CD8-positive, alpha-beta memory T cell (primary cell): Measurements from ENCODE around the gene RUBCN. TPM values are rescaled to one million over a fixed set of nuclear protein-coding genes. Genes with fewer than 3 reads are reported as not detected.
"Not testable (repeated sequence)": the region's sequence is repeated elsewhere in the genome, so short reads cannot be mapped to it uniquely, and the experiment has no call there.

Source experiments
- CTCF ChIA-PET: fragments of 350-600 bp; sonication (Branson Sonifier 250); formaldehyde crosslinking; loops from one replicate; lab custom pipeline; 2021; ENCODE audit warnings: antibody characterized with exemption; lab: Charles Lee
- POLR2A ChIA-PET: fragments of 350-600 bp; sonication (Branson Sonifier 250); formaldehyde crosslinking; loops from one replicate; lab custom pipeline; 2021; ENCODE audit warnings: antibody characterized with exemption; lab: Charles Lee
- DNase-seq, 5 donors: peaks; one replicate each; pipeline versions ENCODE4 v3.0.0 to v3.0.0-alpha.2; 2020 to 2022; ENCODE audit warnings: mixed read lengths in 1 of 5
- H3K27ac ChIP-seq: one replicate; pipeline ENCODE4 v1.7.0; 2013; ENCODE audit warnings: low read depth, mild to moderate bottlenecking, low read length, moderate library complexity
- H3K27me3 ChIP-seq: 2 replicates; pipeline ENCODE4 v1.7.0; 2013; ENCODE audit warnings: low read length, mild to moderate bottlenecking; ENCODE audit not compliant: insufficient read depth, poor library complexity, severe bottlenecking
- H3K36me3 ChIP-seq: 2 replicates; pipeline ENCODE4 v1.7.0; 2013; ENCODE audit warnings: mild to moderate bottlenecking, low read length, moderate library complexity; ENCODE audit not compliant: insufficient read depth
- H3K4me1 ChIP-seq: 2 replicates; pipeline ENCODE4 v1.7.0; 2013; ENCODE audit warnings: mild to moderate bottlenecking, low read length, moderate library complexity; ENCODE audit not compliant: insufficient read depth
- H3K4me3 ChIP-seq: 2 replicates; pipeline ENCODE4 v1.7.0; 2013; ENCODE audit warnings: mild to moderate bottlenecking, low read length
- H3K9me3 ChIP-seq: 2 replicates; pipeline ENCODE4 v1.7.0; 2013; ENCODE audit warnings: mild to moderate bottlenecking, low read length
- H3K27ac Mint-ChIP-seq, 8 donors: one replicate each; pipeline ENCODE4 v1.8.0; 2020 to 2021; ENCODE audit warnings: mixed read lengths in 8 of 8, mild to moderate bottlenecking in 6 of 8, inconsistent platforms in 3 of 8, moderate library complexity in 3 of 8
- H3K27me3 Mint-ChIP-seq, 2 donors: one replicate each; pipeline ENCODE4 v1.8.0; 2020 to 2021; ENCODE audit warnings: mixed read lengths in 2 of 2, mild to moderate bottlenecking in 1 of 2, moderate library complexity in 1 of 2
- H3K36me3 Mint-ChIP-seq, 3 donors: one replicate each; pipeline ENCODE4 v1.8.0; 2020 to 2021; ENCODE audit warnings: mixed read lengths in 3 of 3, inconsistent platforms in 1 of 3, mild to moderate bottlenecking in 1 of 3
- H3K4me1 Mint-ChIP-seq, 3 donors: one replicate each; pipeline ENCODE4 v1.8.0; 2020 to 2021; ENCODE audit warnings: mixed read lengths in 3 of 3, inconsistent platforms in 1 of 3, mild to moderate bottlenecking in 1 of 3
- H3K4me3 Mint-ChIP-seq, 7 donors: one replicate each; pipeline ENCODE4 v1.8.0; 2020 to 2021; ENCODE audit warnings: mixed read lengths in 7 of 7, mild to moderate bottlenecking in 6 of 7, moderate library complexity in 4 of 7, inconsistent platforms in 2 of 7
- H3K9me3 Mint-ChIP-seq, 5 donors: one replicate each; pipeline ENCODE4 v1.8.0; 2020 to 2022; ENCODE audit warnings: mixed read lengths in 5 of 5, mild to moderate bottlenecking in 3 of 5, moderate library complexity in 2 of 5, inconsistent platforms in 1 of 5
- polyA plus RNA-seq: library from polyadenylated mRNA; unstranded; fragments of 300-500 nt; fragmentation: Illumina TruSeq; gene quantifications from one replicate; pipeline ENCODE4 v1.2.3, GENCODE V29; 2021
- total RNA-seq, 2 experiments: library from RNA; stranded (reverse); gene quantifications; one replicate each; pipeline ENCODE4 v1.2.3, GENCODE V29; 2021

The RUBCN gene
- total and polyA plus RNA-seq, 3 experiments from 2014 or later = 26.6 to 45.9 (median 43.2) TPM

- H3K4me3 ChIP-seq, H3K27ac ChIP-seq, H3K27me3 Mint-ChIP-seq, H3K4me3 Mint-ChIP-seq, H3K36me3 ChIP-seq, H3K4me1 Mint-ChIP-seq, H3K36me3 Mint-ChIP-seq, DNase-seq, H3K9me3 Mint-ChIP-seq, H3K27ac Mint-ChIP-seq, H3K4me1 ChIP-seq, POLR2A ChIA-PET, H3K9me3 ChIP-seq, H3K27me3 ChIP-seq: not testable (repeated sequence)
- CTCF ChIA-PET = interaction anchor here (0.9 kb wide), 1 partner anchor 38 kb away, joined by 5 read pairs; no protein-coding TSS in a partner anchor
Measured at GRCh38 chr3:197637556-197637955, 99.1 kb downstream of the RUBCN start.

DNA sequence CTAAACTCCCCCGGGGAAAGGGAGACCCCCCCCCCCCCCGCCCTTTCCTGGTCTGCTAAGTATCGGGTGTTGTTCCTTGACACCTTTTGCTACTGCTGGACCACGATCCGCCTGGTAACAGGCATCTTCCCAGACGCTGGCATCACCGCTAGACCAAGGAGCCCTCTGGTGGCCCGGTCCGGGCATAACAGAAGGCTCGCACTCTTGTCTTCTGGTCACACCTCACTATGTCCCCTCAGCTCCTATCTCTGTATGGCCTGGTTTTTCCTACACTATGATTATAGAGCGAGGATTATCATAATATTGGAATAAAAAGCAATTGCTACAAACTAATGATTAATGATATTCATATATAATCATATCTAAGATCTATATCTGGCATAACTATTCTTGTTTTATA, 104.7 kb downstream of the RUBCN start:
- H3K27me3 ChIP-seq, H3K27me3 Mint-ChIP-seq, H3K4me1 Mint-ChIP-seq, H3K4me1 ChIP-seq, DNase-seq, H3K36me3 Mint-ChIP-seq, H3K4me3 ChIP-seq, H3K36me3 ChIP-seq, POLR2A ChIA-PET, H3K9me3 ChIP-seq, H3K27ac ChIP-seq, H3K9me3 Mint-ChIP-seq: not testable (repeated sequence)
- CTCF ChIA-PET = interaction anchor here (0.8 to 1.4 kb wide), 3 partner anchors 20 to 33 kb away, joined by 3 to 9 read pairs (median 3); no protein-coding TSS in a partner anchor
- H3K27ac Mint-ChIP-seq = peak overlapping the region in 1 of 8 donors; percentile 48
- H3K4me3 Mint-ChIP-seq = peak overlapping the region in 1 of 7 donors; percentile 41

GRCh38 chr3:197630766-197631165, 105.9 kb downstream of the RUBCN start:
- H3K4me3 ChIP-seq, H3K27ac ChIP-seq, H3K36me3 Mint-ChIP-seq, H3K9me3 ChIP-seq, CTCF ChIA-PET, H3K4me1 ChIP-seq, H3K4me1 Mint-ChIP-seq, POLR2A ChIA-PET, H3K9me3 Mint-ChIP-seq, H3K36me3 ChIP-seq, DNase-seq, H3K27me3 Mint-ChIP-seq, H3K27me3 ChIP-seq: not testable (repeated sequence)
- H3K27ac Mint-ChIP-seq = peak overlapping the region in 1 of 8 donors; percentile 58
- peak overlapping the region in 2 of 7 donors; percentile 39 to 62 for H3K4me3 Mint-ChIP-seq

- DNase-seq, H3K36me3 ChIP-seq, H3K27ac Mint-ChIP-seq, H3K4me3 ChIP-seq, H3K9me3 ChIP-seq, H3K4me1 ChIP-seq, H3K27me3 ChIP-seq, H3K27me3 Mint-ChIP-seq, POLR2A ChIA-PET, H3K27ac ChIP-seq, H3K9me3 Mint-ChIP-seq, H3K36me3 Mint-ChIP-seq, CTCF ChIA-PET, H3K4me1 Mint-ChIP-seq: not testable (repeated sequence)
- H3K4me3 Mint-ChIP-seq = peak overlapping the region in 1 of 7 donors; percentile 40
Measured at GRCh38 chr3:197629286-197629685, 107.4 kb downstream of the RUBCN start.

- H3K4me1 ChIP-seq, H3K9me3 Mint-ChIP-seq, POLR2A ChIA-PET, CTCF ChIA-PET, H3K27me3 ChIP-seq, H3K4me1 Mint-ChIP-seq, H3K36me3 ChIP-seq, H3K36me3 Mint-ChIP-seq, H3K27me3 Mint-ChIP-seq, H3K9me3 ChIP-seq: not testable (repeated sequence)
- H3K4me3 Mint-ChIP-seq = peak overlapping the region; percentile 73 to 90 (median 81)
- peak overlapping the region in 4 of 8 donors; percentile 60 to 78 (median 68) for H3K27ac Mint-ChIP-seq
- Histone ChIP-seq H3K4me3 (peak overlapping the region; percentile 47), H3K27ac (peak overlapping the region; percentile 59)
- peak; percentile 81 to 93 (median 88) for DNase-seq
Measured at GRCh38 chr3:197627772-197628523, 108.8 kb downstream of the RUBCN start.

GRCh38 chr3:197627158-197627771, 109.4 kb downstream of the RUBCN start:
- H3K27me3 Mint-ChIP-seq, H3K4me1 ChIP-seq, H3K4me1 Mint-ChIP-seq, POLR2A ChIA-PET, H3K27me3 ChIP-seq, H3K4me3 ChIP-seq, H3K36me3 Mint-ChIP-seq, H3K9me3 ChIP-seq, H3K36me3 ChIP-seq, H3K9me3 Mint-ChIP-seq, CTCF ChIA-PET: not testable (repeated sequence)
- H3K27ac Mint-ChIP-seq = peak overlapping the region in 2 of 8 donors; percentile 60 to 78
- peak overlapping the region; percentile 61 to 90 (median 80) for H3K4me3 Mint-ChIP-seq
- peak overlapping the region; percentile 59 for H3K27ac ChIP-seq
- DNase-seq = peak in 2 of 5 donors; percentile 6 to 19

GRCh38 chr3:197626404-197627157, 110.1 kb downstream of the RUBCN start:
- H3K9me3 Mint-ChIP-seq, DNase-seq, H3K4me1 ChIP-seq, H3K36me3 Mint-ChIP-seq, H3K27ac ChIP-seq, H3K9me3 ChIP-seq, H3K36me3 ChIP-seq, CTCF ChIA-PET, POLR2A ChIA-PET, H3K4me1 Mint-ChIP-seq, H3K27me3 Mint-ChIP-seq, H3K27me3 ChIP-seq, H3K4me3 ChIP-seq: not testable (repeated sequence)
- Mint-ChIP-seq H3K27ac (peak overlapping the region in 2 of 8 donors; percentile 78 to 83), H3K4me3 (peak overlapping the region; percentile 50 to 84 (median 79))

GRCh38 chr3:197621478-197621877, 115.2 kb downstream of the RUBCN start:
- H3K27me3 ChIP-seq, H3K4me1 ChIP-seq, H3K27ac ChIP-seq, DNase-seq, H3K27me3 Mint-ChIP-seq, H3K4me3 Mint-ChIP-seq, H3K4me3 ChIP-seq, H3K9me3 Mint-ChIP-seq, H3K4me1 Mint-ChIP-seq, POLR2A ChIA-PET, H3K36me3 ChIP-seq, CTCF ChIA-PET, H3K9me3 ChIP-seq: not testable (repeated sequence)
- peak overlapping the region in 3 of 8 donors; percentile 39 to 59 (median 42) for H3K27ac Mint-ChIP-seq
- peaks cover 9 to 47% (median 10%) of the 10 kb centered on the region in 3 donors for H3K36me3 Mint-ChIP-seq
